Activated naive CD8-positive, alpha-beta T cell (primary cell): ENCODE measurements around the gene GPR89A.
"Not testable (repeated sequence)": the region's sequence is repeated elsewhere in the genome, so short reads cannot be mapped to it uniquely, and the experiment has no call there.

Experiments used
- H3K27ac Mint-ChIP-seq: one replicate; pipeline ENCODE4 v1.8.0; 2021; ENCODE audit warnings: mixed read lengths
- H3K27me3 Mint-ChIP-seq: one replicate; pipeline ENCODE4 v1.8.0; 2021; ENCODE audit warnings: mixed read lengths
- H3K36me3 Mint-ChIP-seq: one replicate; pipeline ENCODE4 v1.8.0; 2021; ENCODE audit warnings: mixed read lengths
- H3K4me1 Mint-ChIP-seq: one replicate; pipeline ENCODE4 v1.8.0; 2021; ENCODE audit warnings: low read depth, mixed read lengths
- H3K4me3 Mint-ChIP-seq: one replicate; pipeline ENCODE4 v1.8.0; 2021; ENCODE audit warnings: mild to moderate bottlenecking, mixed read lengths
- H3K9me3 Mint-ChIP-seq: one replicate; pipeline ENCODE4 v1.8.0; 2021; ENCODE audit warnings: low read depth, mixed read lengths

Gene GPR89A

DNA sequence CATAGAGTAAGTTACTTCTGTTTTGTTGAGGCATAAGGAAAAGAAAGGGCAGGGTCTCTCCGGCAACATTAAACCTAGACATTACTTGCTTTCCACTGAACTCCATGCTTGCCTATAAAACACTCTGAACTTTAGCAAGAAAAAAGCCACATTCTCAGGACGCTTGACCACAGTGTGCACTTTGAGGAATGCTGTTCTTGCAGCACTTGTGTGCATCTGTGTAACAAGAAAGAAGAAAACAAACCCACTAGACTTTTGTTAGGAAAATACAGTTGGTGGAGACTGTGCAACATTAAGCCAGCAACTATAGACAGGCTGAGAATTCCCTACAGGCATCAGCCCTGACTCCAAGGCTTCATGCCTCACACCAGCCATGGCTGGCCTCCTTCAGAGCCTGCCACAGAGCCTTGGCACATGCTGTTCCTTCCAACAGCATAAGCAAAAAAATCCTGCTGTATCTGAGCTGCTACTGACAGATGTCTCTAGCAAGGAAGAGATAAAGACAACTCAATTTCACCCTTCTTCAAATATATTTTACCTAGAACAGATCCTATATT, 93.6 kb downstream of the GPR89A start:
- Mint-ChIP-seq H3K36me3 (no peaks in the 10 kb centered on the region), H3K27me3 (no peaks in the 10 kb centered on the region), H3K9me3 (no peaks in the 10 kb centered on the region), H3K4me1 (no peaks in the 10 kb centered on the region), H3K4me3 (no peak overlapping the region), H3K27ac (no peak overlapping the region)

DNA sequence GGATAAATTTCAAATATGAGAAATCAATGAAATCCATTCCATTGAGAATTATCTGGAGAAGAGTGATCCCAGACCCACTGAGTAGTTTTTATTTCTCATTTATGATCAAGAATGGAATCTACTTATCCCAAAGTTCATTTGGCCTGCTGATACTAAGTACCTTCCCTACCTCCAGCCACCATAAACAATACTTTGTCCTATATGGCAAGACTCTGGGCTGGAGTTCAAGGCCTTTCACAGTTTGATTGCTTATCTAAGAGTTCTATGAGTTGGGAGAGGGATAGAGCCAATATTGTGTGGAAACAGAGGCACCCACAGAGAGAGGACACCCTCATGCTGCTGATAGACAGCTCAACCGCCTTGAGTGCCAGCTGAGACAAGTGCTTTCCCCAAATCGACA, 94.3 kb downstream of the GPR89A start:
- H3K36me3 Mint-ChIP-seq, result no peaks in the 10 kb centered on the region
- H3K27ac Mint-ChIP-seq, result no peak overlapping the region
- H3K4me1 Mint-ChIP-seq, result no peaks in the 10 kb centered on the region
- no peak overlapping the region for H3K4me3 Mint-ChIP-seq
- no peaks in the 10 kb centered on the region for H3K27me3 Mint-ChIP-seq
- H3K9me3 Mint-ChIP-seq, result no peaks in the 10 kb centered on the region

DNA sequence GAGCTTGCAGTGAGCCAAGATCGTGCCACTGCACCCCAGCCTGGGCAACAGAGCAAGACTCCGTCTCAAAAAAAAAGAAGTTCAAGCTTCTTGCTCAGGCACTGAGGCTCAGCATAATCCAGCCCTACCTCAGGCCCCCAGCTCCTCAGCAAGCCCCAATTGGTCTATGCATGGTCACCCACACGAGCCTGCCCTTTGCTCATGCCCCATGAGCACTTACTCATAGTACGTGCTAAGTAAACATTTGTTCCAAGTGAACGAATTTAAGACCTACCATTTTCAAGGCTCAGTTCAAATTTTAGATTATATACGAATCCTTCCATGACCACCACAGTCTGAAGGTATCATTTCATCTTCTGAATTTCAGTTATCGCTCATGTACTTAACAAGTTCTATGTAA, 95.0 kb downstream of the GPR89A start:
- H3K4me1 Mint-ChIP-seq, result no peaks in the 10 kb centered on the region
- no peaks in the 10 kb centered on the region for H3K9me3 Mint-ChIP-seq
- H3K27me3 Mint-ChIP-seq, result no peaks in the 10 kb centered on the region
- no peak overlapping the region for H3K4me3 Mint-ChIP-seq
- H3K36me3 Mint-ChIP-seq, result no peaks in the 10 kb centered on the region
- no peak overlapping the region for H3K27ac Mint-ChIP-seq

DNA sequence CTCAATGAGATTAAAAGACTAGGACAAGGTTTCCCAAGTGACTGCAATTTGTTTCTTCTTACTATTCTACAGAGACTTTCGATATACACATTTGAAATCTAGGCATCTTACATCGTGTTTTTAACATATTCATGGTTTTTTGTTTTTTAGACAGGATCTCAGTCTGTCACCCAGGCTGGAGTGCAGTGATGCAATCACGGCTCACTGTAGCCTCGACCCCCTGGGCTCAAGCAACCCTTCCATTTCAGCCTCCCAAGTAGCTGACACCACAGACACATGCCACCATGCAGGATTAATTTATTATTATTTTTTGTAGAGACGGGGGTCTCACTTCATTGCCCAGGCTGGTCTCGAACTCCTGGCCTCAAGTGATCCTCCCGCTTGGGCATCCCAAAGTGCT, 97.8 kb downstream of the GPR89A start:
- Mint-ChIP-seq H3K27ac (no peak overlapping the region), H3K36me3 (no peaks in the 10 kb centered on the region), H3K4me1 (no peaks in the 10 kb centered on the region), H3K4me3 (no peak overlapping the region), H3K9me3 (no peaks in the 10 kb centered on the region), H3K27me3 (no peaks in the 10 kb centered on the region)

DNA sequence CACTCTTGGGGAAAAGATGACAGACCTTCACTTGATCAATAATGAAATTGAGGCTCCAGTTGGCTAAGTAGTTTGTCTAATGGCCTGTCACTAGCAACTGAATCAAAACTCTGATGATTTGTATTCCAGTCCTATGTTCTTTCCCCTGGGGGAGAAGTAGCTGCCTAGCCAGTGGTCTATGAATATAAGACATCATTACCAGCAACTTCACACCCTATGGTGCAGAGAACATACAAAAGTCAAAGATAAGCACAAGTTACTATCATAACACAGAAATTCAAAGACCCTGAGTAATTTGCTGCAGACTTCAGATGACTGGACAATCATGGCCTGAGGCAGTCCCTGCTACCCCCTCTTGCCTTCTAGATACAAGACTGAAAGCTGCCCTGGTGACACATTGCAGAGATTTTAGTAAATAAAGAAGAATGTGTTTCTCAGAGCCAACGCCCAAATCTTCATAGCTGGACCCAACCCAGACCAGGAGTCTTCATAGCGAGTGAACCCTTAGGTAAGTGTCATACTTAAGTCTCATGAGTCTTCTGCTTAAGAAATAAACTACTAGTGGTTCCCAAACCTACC, 98.4 kb downstream of the GPR89A start:
- no peak overlapping the region for H3K27ac Mint-ChIP-seq
- no peaks in the 10 kb centered on the region for H3K4me1 Mint-ChIP-seq
- no peaks in the 10 kb centered on the region for H3K9me3 Mint-ChIP-seq
- no peak overlapping the region for H3K4me3 Mint-ChIP-seq
- no peaks in the 10 kb centered on the region for H3K36me3 Mint-ChIP-seq
- no peaks in the 10 kb centered on the region for H3K27me3 Mint-ChIP-seq

DNA sequence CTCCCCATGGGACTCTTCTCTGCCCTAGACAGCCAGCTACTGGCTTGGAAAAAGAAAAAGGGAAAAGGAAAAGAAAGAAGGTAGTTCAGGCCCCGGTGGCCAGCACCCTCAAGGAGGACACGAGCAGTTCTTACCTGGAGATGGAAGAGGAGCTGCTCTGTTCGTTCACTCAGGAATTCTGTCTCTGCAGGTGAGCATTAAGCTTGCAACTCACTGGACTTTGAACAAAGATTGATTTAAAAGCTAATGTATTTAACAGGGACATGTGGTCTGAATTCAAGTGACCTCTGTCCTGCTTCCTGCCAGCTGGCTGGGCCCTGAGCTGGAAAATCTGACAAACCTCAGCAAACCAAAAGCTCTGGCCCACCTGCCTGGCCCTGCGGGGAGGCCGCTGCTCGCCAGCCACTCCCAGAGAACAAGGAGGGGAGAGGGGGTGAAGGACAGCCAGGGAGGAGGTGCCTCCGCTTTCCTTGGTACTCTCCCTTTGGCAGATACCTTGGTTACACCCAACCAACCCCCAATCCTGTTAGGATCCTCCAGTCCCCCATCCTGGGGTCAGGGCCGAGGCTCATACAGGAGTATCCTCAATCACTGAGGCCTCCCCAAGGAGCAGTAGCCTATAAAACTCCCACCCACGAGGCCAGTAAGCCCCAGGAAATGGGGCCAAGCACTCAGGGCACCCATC, 99.5 kb downstream of the GPR89A start, which contains the start of gene PDZK1:
Gene PDZK1 (minus strand): TSS at position 186 of the 685 bp plus-strand sequence. CDS start 19,347 bp downstream, outside the sequence.
- H3K36me3 Mint-ChIP-seq, result no peaks in the 10 kb centered on the region
- H3K4me3 Mint-ChIP-seq, result no peak within 1 kb of the TSS
- no peaks in the 10 kb centered on the region for H3K4me1 Mint-ChIP-seq
- H3K27ac Mint-ChIP-seq, result peak within 1 kb of the TSS; percentile 13
- no peaks in the 10 kb centered on the region for H3K27me3 Mint-ChIP-seq
- no peaks in the 10 kb centered on the region for H3K9me3 Mint-ChIP-seq

DNA sequence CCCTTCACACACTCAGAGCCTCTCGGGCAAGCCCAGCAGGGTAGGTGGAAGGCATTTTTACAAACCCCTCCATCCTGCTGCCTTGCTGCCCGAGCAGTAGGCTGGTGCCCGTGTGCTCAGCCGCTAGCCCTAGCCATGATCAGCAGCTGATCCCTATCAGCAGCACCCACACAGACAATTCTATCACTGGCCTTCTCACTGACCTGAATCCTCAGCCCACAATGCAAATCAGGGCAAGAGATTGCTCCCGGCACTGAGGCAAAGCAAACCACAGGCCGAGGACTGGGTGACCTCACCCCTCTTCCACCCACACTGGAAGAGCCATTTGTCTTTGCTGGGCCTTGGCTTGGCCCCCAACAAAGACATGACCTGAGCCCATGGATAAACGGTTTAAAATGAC, 100.3 kb downstream of the GPR89A start:
- H3K27ac Mint-ChIP-seq, result peak overlapping the region; percentile 13
- no peaks in the 10 kb centered on the region for H3K36me3 Mint-ChIP-seq
- no peaks in the 10 kb centered on the region for H3K9me3 Mint-ChIP-seq
- no peaks in the 10 kb centered on the region for H3K4me1 Mint-ChIP-seq
- no peak overlapping the region for H3K4me3 Mint-ChIP-seq
- H3K27me3 Mint-ChIP-seq, result no peaks in the 10 kb centered on the region

DNA sequence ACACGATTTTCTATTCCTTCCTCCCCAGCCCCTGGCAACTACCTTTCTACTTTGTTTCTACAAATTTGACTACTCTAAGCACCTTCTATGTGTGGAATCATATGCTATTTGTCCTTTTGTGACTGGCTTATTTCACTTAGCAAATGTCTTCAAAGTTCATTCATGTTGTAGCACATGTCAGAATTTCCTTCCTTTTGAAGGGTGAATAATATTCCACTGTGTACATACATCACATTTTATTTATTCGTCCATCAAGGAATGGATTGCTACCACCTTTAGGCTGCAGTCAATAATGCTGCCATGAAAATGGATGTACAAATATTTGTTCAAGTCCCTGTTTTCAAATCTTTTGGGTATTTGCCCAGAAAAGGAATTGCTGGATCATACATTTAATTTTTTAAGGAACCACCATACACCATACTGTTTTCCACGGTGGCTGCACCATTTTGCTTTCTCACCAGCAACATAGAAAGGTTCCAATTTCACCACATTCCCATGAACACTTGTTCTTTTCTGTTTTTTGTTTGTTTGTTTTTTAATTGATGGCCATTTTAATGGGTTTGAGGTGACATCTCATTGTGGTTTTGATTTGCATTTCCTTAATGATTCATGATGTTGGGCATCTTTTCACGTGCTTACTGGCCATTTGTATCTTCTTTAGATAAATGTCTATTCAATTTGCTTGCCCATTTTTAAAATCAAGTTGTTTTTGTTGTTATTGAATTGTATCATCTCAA, 102.7 kb downstream of the GPR89A start:
- no peaks in the 10 kb centered on the region for H3K36me3 Mint-ChIP-seq
- no peaks in the 10 kb centered on the region for H3K4me1 Mint-ChIP-seq
- no peaks in the 10 kb centered on the region for H3K9me3 Mint-ChIP-seq
- H3K4me3 Mint-ChIP-seq, result no peak overlapping the region
- H3K27ac Mint-ChIP-seq, result no peak overlapping the region
- H3K27me3 Mint-ChIP-seq, result no peaks in the 10 kb centered on the region

DNA sequence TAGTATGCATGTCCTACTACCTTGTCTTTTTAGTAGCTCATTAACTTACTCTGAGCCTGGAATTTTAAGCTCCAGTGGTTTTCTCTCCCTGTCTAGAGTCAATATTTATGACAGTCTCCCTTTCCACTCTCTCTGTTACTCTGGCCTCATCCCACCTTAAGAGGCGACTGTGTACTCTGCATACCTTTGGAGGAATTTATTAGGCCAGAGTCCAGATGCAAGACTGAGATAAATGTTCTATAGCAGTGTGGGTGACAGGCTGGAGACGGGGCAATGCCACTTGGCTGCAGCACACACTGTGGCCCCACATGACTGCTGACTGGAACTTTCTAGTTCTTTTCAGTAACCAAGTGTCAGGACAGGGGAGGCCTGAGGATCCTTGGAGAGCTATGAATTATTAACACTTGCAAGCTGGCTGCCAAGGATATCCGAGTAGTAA, 103.4 kb downstream of the GPR89A start:
- H3K4me3 Mint-ChIP-seq, result no peak overlapping the region
- no peaks in the 10 kb centered on the region for H3K27me3 Mint-ChIP-seq
- H3K27ac Mint-ChIP-seq, result no peak overlapping the region
- H3K36me3 Mint-ChIP-seq, result no peaks in the 10 kb centered on the region
- H3K4me1 Mint-ChIP-seq, result no peaks in the 10 kb centered on the region
- no peaks in the 10 kb centered on the region for H3K9me3 Mint-ChIP-seq

DNA sequence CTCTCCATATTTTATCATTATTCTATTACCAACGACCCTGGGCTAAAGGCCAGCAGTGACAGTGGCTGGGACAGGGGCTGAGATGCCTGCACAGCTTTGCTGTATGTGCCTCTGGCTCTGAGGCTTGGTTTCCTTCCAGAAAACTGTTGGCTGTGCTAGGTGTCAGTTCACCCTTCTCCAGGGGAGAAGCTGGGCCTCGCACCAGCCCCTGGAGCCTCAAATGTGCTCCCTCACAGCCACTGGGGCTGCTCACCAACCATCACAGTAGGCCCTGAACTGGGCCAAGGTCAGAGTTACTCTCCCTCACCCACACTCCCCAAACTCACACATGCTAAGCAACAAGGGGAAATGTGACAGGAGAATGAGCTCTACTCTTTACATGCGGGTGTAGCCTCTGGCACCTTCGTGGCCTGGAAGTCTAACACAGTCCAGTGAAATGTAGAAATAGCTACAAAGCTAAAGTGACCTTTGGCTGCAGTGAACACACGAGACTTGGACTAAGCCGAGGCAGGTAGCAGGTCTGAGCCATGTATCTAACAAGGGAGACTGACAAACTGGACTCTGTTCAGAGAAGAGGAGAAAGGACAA, 106.8 kb downstream of the GPR89A start:
- no peaks in the 10 kb centered on the region for H3K9me3 Mint-ChIP-seq
- H3K27me3 Mint-ChIP-seq, result no peaks in the 10 kb centered on the region
- no peak overlapping the region for H3K27ac Mint-ChIP-seq
- peaks cover 8% of the 10 kb centered on the region for H3K4me1 Mint-ChIP-seq
- no peak overlapping the region for H3K4me3 Mint-ChIP-seq
- no peaks in the 10 kb centered on the region for H3K36me3 Mint-ChIP-seq

DNA sequence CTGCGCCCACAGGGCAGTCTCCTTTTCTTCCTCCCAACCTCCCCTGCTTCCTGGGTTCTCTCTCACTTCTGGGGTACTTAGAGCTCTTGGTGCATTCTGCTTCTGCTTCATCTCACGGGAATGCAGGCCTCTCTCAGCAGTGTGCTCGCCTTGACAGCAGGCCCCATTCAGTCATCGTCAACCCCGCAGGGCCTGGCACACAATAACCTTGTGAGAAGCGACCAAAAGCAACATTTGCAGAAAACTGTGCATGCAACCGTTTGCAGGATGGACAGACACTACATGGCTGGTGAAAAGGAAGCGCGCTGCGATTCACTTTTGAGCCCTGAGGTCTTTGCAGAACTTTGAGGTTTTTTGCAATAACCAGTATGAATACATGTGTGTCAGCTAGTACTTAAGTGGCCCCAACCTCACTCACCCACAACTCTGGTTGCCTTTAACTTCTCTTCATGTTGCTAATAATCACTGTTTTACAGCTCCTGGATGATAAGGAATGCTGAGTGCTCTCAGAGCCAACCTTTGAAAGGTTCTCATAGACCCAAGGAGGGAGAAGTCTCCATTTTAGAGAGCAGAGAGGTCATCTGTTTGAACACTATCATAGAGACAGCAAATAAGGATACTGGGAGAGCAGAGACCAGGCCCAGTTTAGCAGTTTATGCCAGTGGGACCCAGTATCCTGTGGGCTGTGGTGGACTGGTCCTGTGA, 109.0 kb downstream of the GPR89A start:
- H3K9me3 Mint-ChIP-seq, result no peaks in the 10 kb centered on the region
- H3K27me3 Mint-ChIP-seq, result peaks cover 5% of the 10 kb centered on the region
- H3K4me3 Mint-ChIP-seq, result no peak overlapping the region
- no peak overlapping the region for H3K27ac Mint-ChIP-seq
- H3K36me3 Mint-ChIP-seq, result no peaks in the 10 kb centered on the region
- peaks cover 26% of the 10 kb centered on the region for H3K4me1 Mint-ChIP-seq

DNA sequence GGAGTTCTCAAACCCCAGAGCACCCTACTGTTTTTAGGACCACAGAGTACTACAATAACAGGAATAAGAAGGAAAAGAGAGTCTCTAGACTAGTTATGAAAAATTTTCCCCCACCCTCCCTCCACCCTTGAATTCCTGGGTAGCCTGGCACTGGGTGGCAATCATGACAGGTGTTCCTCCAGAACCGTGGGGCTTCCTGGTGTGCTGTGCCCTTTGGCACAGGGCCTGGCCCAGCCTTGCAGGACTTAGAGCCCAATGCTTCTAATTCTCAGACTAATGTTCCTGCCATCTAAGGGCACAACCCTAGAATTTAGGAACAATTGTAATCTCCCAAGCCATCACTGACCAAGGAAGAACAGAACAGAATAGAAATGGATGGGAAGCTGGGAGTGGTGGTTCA, 110.0 kb downstream of the GPR89A start:
- Mint-ChIP-seq H3K36me3 (no peaks in the 10 kb centered on the region), H3K4me1 (peaks cover 26% of the 10 kb centered on the region), H3K4me3 (no peak overlapping the region), H3K27me3 (peaks cover 11% of the 10 kb centered on the region), H3K9me3 (no peaks in the 10 kb centered on the region), H3K27ac (no peak overlapping the region)

DNA sequence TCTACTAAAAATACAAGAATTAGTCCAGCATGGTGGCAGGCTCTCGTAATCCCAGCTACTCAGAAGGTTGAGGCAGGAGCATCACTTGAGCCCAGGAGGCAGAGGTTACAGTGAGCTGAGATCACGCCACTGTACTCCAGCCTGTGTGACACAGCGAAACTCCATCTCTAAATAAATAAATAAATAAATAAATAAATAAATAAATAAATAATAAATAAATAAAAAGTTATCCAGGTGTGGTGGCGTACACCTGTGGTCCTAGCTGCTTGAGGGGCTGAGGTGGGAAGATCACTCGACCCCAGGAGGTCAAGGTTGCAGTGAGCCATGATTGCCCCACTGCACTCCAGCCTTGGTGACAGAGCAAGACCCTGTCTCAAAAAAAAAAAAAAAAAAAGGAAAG, 110.7 kb downstream of the GPR89A start:
- not testable (repeated sequence) for H3K36me3 Mint-ChIP-seq, H3K9me3 Mint-ChIP-seq, H3K4me3 Mint-ChIP-seq, H3K27ac Mint-ChIP-seq
- peaks cover 26% of the 10 kb centered on the region for H3K4me1 Mint-ChIP-seq
- peaks cover 13% of the 10 kb centered on the region for H3K27me3 Mint-ChIP-seq

DNA sequence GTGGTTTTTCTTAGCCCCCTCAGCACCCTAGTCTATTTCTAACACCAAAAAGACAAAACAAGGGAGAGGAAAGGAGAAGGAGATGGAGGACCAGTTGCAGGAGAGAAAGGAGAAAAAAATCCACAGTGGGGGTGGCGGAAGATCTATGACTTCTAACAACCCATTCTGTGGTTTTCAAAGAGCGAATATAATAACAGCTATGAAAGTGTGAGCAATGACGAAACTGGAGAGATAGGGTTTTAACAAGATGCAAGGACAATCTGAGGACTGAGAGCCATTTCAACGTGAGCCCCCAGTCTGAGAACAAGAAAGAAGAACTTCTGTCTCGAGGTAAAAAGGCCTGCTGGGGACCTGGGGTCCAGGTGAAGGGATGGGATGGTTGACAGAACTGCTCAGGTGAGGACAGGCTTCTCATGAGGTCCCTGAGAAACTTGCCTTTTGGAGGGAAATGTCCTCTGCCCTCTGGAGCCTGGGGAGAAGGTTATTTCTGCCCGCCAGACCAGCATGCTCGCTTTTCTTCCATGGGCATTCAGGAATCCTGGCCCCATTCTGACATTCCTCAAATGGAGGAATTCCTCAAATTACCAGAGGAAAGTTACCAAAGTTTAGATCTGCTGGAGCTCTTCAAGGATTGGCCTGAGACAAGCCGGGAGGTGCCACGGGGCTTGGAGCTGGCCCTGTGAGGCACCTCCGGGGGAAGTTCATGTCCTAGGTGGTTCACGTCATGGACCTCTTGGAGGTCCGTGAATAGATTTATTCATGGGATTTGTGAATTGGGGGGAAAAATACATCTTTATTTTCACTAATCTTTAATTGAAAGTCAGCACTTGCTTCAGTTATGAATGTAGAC, 111.7 kb downstream of the GPR89A start, which contains the start of gene CD160:
Gene CD160 (plus strand): TSS at position 270 of the 850 bp plus-strand sequence. CDS start 8,829 bp downstream, outside the sequence.
- Mint-ChIP-seq H3K36me3 (no peaks in the 10 kb centered on the region), H3K4me3 (peak within 1 kb of the TSS; percentile 78), H3K27me3 (peaks cover 13% of the 10 kb centered on the region), H3K27ac (no peak within 1 kb of the TSS), H3K4me1 (peaks cover 26% of the 10 kb centered on the region), H3K9me3 (no peaks in the 10 kb centered on the region)
